Measurements from ENCODE around the gene USH2A. TPM values are rescaled to one million over a fixed set of nuclear protein-coding genes. Genes with fewer than 3 reads are reported as not detected.

The USH2A gene
- total and polyA plus RNA-seq, 4 experiments from 2014 or later: not detected

- H3K4me3 ChIP-seq (ENCODE audit: low read length in 2 of 2): no peak overlapping the region
- H3K36me3 ChIP-seq (ENCODE audit: insufficient read depth, low read length): no peaks in the 10 kb centered on the region
- H3K27ac ChIP-seq (ENCODE audit: low read depth, low read length): no peak overlapping the region
- ChIA-PET POLR2A (ENCODE audit: partially characterized antibody) (no interaction called here), CTCF (ENCODE audit: partially characterized antibody) (no interaction called here)
- Mint-ChIP-seq H3K4me3 (no peak overlapping the region), H3K4me1 (no peaks in the 10 kb centered on the region), H3K9me3 (peaks cover 3 to 15% (median 9%) of the 10 kb centered on the region in 8 donors), H3K36me3 (no peaks in the 10 kb centered on the region), H3K27ac (no peak overlapping the region), H3K27me3 (no peaks in the 10 kb centered on the region)
- no peaks in the 10 kb centered on the region for H3K4me1 ChIP-seq (ENCODE audit: insufficient read depth, low read length)
- no peaks in the 10 kb centered on the region for H3K9me3 ChIP-seq (ENCODE audit: control insufficient read depth in 1 of 2, low read length in 2 of 2)
- intact Hi-C loops (cut with micrococcal nuclease): no loop called here
- DNase-seq: no peak
- H3K27me3 ChIP-seq (ENCODE audit: insufficient read depth, low read length): no peaks in the 10 kb centered on the region
Observed at GRCh38 chr1:216430744-216431143, 7.5 kb upstream of the USH2A start.

GRCh38 chr1:216425577-216425976 lies 2.3 kb upstream of the USH2A start:
- intact Hi-C loops (cut with micrococcal nuclease): no loop called here
- Mint-ChIP-seq H3K4me3 (no peak overlapping the region), H3K36me3 (no peaks in the 10 kb centered on the region), H3K4me1 (no peaks in the 10 kb centered on the region), H3K27me3 (no peaks in the 10 kb centered on the region), H3K27ac (no peak overlapping the region), H3K9me3 (peaks cover 0 to 18% (median 3%) of the 10 kb centered on the region in 8 donors)
- H3K36me3 ChIP-seq (ENCODE audit: insufficient read depth, low read length): no peaks in the 10 kb centered on the region
- ChIA-PET CTCF (ENCODE audit: partially characterized antibody) (no interaction called here), POLR2A (ENCODE audit: partially characterized antibody) (no interaction called here)
- no peak overlapping the region for H3K27ac ChIP-seq (ENCODE audit: low read depth, low read length)
- H3K9me3 ChIP-seq (ENCODE audit: control insufficient read depth in 1 of 2, low read length in 2 of 2): no peaks in the 10 kb centered on the region
- H3K4me1 ChIP-seq (ENCODE audit: insufficient read depth, low read length): no peaks in the 10 kb centered on the region
- H3K4me3 ChIP-seq (ENCODE audit: low read length in 2 of 2): no peak overlapping the region
- no peaks in the 10 kb centered on the region for H3K27me3 ChIP-seq (ENCODE audit: insufficient read depth, low read length)
- no peak for DNase-seq

GRCh38 chr1:216420746-216421145 lies 2.5 kb downstream of the USH2A start:
- Histone ChIP-seq H3K36me3 (ENCODE audit: insufficient read depth, low read length) (no peaks in the 10 kb centered on the region), H3K27me3 (ENCODE audit: insufficient read depth, low read length) (no peaks in the 10 kb centered on the region), H3K9me3 (ENCODE audit: control insufficient read depth in 1 of 2, low read length in 2 of 2) (no peaks in the 10 kb centered on the region), H3K4me1 (ENCODE audit: insufficient read depth, low read length) (no peaks in the 10 kb centered on the region), H3K4me3 (ENCODE audit: low read length in 2 of 2) (no peak overlapping the region), H3K27ac (ENCODE audit: low read depth, low read length) (no peak overlapping the region)
- intact Hi-C loops (cut with micrococcal nuclease): no loop called here
- H3K4me3 Mint-ChIP-seq: no peak overlapping the region
- H3K9me3 Mint-ChIP-seq: peaks cover 0 to 9% (median 2%) of the 10 kb centered on the region in 8 donors
- H3K27ac Mint-ChIP-seq: no peak overlapping the region
- POLR2A ChIA-PET (ENCODE audit: partially characterized antibody): no interaction called here
- no peaks in the 10 kb centered on the region for H3K4me1 Mint-ChIP-seq
- DNase-seq: no peak
- no peaks in the 10 kb centered on the region for H3K27me3 Mint-ChIP-seq
- CTCF ChIA-PET (ENCODE audit: partially characterized antibody): no interaction called here
- H3K36me3 Mint-ChIP-seq: no peaks in the 10 kb centered on the region

- no peaks in the 10 kb centered on the region for H3K4me1 ChIP-seq (ENCODE audit: insufficient read depth, low read length)
- Mint-ChIP-seq H3K27me3 (no peaks in the 10 kb centered on the region), H3K27ac (no peak overlapping the region), H3K4me3 (no peak overlapping the region), H3K4me1 (no peaks in the 10 kb centered on the region), H3K36me3 (no peaks in the 10 kb centered on the region), H3K9me3 (peaks cover 0 to 9% (median 2%) of the 10 kb centered on the region in 8 donors)
- no peak overlapping the region for H3K27ac ChIP-seq (ENCODE audit: low read depth, low read length)
- no peaks in the 10 kb centered on the region for H3K36me3 ChIP-seq (ENCODE audit: insufficient read depth, low read length)
- CTCF ChIA-PET (ENCODE audit: partially characterized antibody): no interaction called here
- no peak overlapping the region for H3K4me3 ChIP-seq (ENCODE audit: low read length in 2 of 2)
- no peaks in the 10 kb centered on the region for H3K27me3 ChIP-seq (ENCODE audit: insufficient read depth, low read length)
- POLR2A ChIA-PET (ENCODE audit: partially characterized antibody): no interaction called here
- no peak for DNase-seq
- H3K9me3 ChIP-seq (ENCODE audit: control insufficient read depth in 1 of 2, low read length in 2 of 2): no peaks in the 10 kb centered on the region
- intact Hi-C loops (cut with micrococcal nuclease): no loop called here
Observed at GRCh38 chr1:216420263-216420662, 3.0 kb downstream of the USH2A start.

- no peaks in the 10 kb centered on the region for H3K27me3 ChIP-seq (ENCODE audit: insufficient read depth, low read length)
- ChIA-PET POLR2A (ENCODE audit: partially characterized antibody) (no interaction called here), CTCF (ENCODE audit: partially characterized antibody) (no interaction called here)
- Mint-ChIP-seq H3K36me3 (no peaks in the 10 kb centered on the region), H3K4me3 (no peak overlapping the region), H3K4me1 (no peaks in the 10 kb centered on the region), H3K27me3 (no peaks in the 10 kb centered on the region), H3K9me3 (peaks cover 0 to 7% (median 2%) of the 10 kb centered on the region in 8 donors), H3K27ac (no peak overlapping the region)
- no peak overlapping the region for H3K4me3 ChIP-seq (ENCODE audit: low read length in 2 of 2)
- H3K9me3 ChIP-seq (ENCODE audit: control insufficient read depth in 1 of 2, low read length in 2 of 2): no peaks in the 10 kb centered on the region
- no peaks in the 10 kb centered on the region for H3K4me1 ChIP-seq (ENCODE audit: insufficient read depth, low read length)
- no peak overlapping the region for H3K27ac ChIP-seq (ENCODE audit: low read depth, low read length)
- no peak for DNase-seq
- no peaks in the 10 kb centered on the region for H3K36me3 ChIP-seq (ENCODE audit: insufficient read depth, low read length)
- intact Hi-C loops (cut with micrococcal nuclease): no loop called here
Observed at GRCh38 chr1:216416488-216416887, 6.8 kb downstream of the USH2A start.

GRCh38 chr1:216410026-216410425 lies 13.2 kb downstream of the USH2A start:
- Histone ChIP-seq H3K4me1 (ENCODE audit: insufficient read depth, low read length) (no peaks in the 10 kb centered on the region), H3K27me3 (ENCODE audit: insufficient read depth, low read length) (no peaks in the 10 kb centered on the region), H3K36me3 (ENCODE audit: insufficient read depth, low read length) (no peaks in the 10 kb centered on the region), H3K9me3 (ENCODE audit: control insufficient read depth in 1 of 2, low read length in 2 of 2) (no peaks in the 10 kb centered on the region), H3K27ac (ENCODE audit: low read depth, low read length) (no peak overlapping the region), H3K4me3 (ENCODE audit: low read length in 2 of 2) (no peak overlapping the region)
- Mint-ChIP-seq H3K36me3 (no peaks in the 10 kb centered on the region), H3K27ac (no peak overlapping the region), H3K4me1 (no peaks in the 10 kb centered on the region), H3K27me3 (no peaks in the 10 kb centered on the region), H3K4me3 (no peak overlapping the region), H3K9me3 (peaks cover 0 to 14% (median 7%) of the 10 kb centered on the region in 8 donors)
- intact Hi-C loops (cut with micrococcal nuclease): no loop called here
- POLR2A ChIA-PET (ENCODE audit: partially characterized antibody): no interaction called here
- CTCF ChIA-PET (ENCODE audit: partially characterized antibody): no interaction called here
- DNase-seq: no peak

GRCh38 chr1:216390956-216391355 lies 32.3 kb downstream of the USH2A start:
- Mint-ChIP-seq H3K27ac (no peak overlapping the region), H3K36me3 (no peaks in the 10 kb centered on the region), H3K9me3 (peaks cover 0 to 17% (median 10%) of the 10 kb centered on the region in 8 donors), H3K4me1 (no peaks in the 10 kb centered on the region), H3K27me3 (no peaks in the 10 kb centered on the region), H3K4me3 (no peak overlapping the region)
- intact Hi-C loops (cut with micrococcal nuclease): no loop called here
- POLR2A ChIA-PET (ENCODE audit: partially characterized antibody): no interaction called here
- no peak for DNase-seq
- H3K4me3 ChIP-seq (ENCODE audit: low read length in 2 of 2): no peak overlapping the region
- CTCF ChIA-PET (ENCODE audit: partially characterized antibody): no interaction called here
- H3K4me1 ChIP-seq (ENCODE audit: insufficient read depth, low read length): no peaks in the 10 kb centered on the region
- no peaks in the 10 kb centered on the region for H3K27me3 ChIP-seq (ENCODE audit: insufficient read depth, low read length)
- no peaks in the 10 kb centered on the region for H3K36me3 ChIP-seq (ENCODE audit: insufficient read depth, low read length)
- H3K27ac ChIP-seq (ENCODE audit: low read depth, low read length): no peak overlapping the region
- H3K9me3 ChIP-seq (ENCODE audit: control insufficient read depth in 1 of 2, low read length in 2 of 2): no peaks in the 10 kb centered on the region

- CTCF ChIA-PET (ENCODE audit: partially characterized antibody): no interaction called here
- intact Hi-C loops (cut with micrococcal nuclease): no loop called here
Observed at GRCh38 chr1:216389774-216390173, 33.5 kb downstream of the USH2A start.

More at GRCh38 chr1:216389774-216390173, 33.5 kb downstream of the USH2A start:
- Histone ChIP-seq H3K4me3 (ENCODE audit: low read length in 2 of 2) (no peak overlapping the region), H3K4me1 (ENCODE audit: insufficient read depth, low read length) (no peaks in the 10 kb centered on the region), H3K27me3 (ENCODE audit: insufficient read depth, low read length) (no peaks in the 10 kb centered on the region), H3K27ac (ENCODE audit: low read depth, low read length) (no peak overlapping the region), H3K36me3 (ENCODE audit: insufficient read depth, low read length) (no peaks in the 10 kb centered on the region), H3K9me3 (ENCODE audit: control insufficient read depth in 1 of 2, low read length in 2 of 2) (no peaks in the 10 kb centered on the region)
- Mint-ChIP-seq H3K4me3 (no peak overlapping the region), H3K27ac (no peak overlapping the region), H3K27me3 (no peaks in the 10 kb centered on the region), H3K9me3 (peaks cover 2 to 18% (median 7%) of the 10 kb centered on the region in 8 donors), H3K4me1 (no peaks in the 10 kb centered on the region), H3K36me3 (no peaks in the 10 kb centered on the region)
- POLR2A ChIA-PET (ENCODE audit: partially characterized antibody): no interaction called here
- no peak for DNase-seq

Measured in CD4-positive, alpha-beta memory T cell (primary cell).